ENCODE data around the gene RAET1E.
"Not testable (repeated sequence)": the region's sequence is repeated elsewhere in the genome, so short reads cannot be mapped to it uniquely, and the experiment has no call there.

Gene RAET1E

GRCh38 chr6:149929422-149929821 lies 31.5 kb upstream of the RAET1E start:
- no peak for DNase-seq (ENCODE audit: low read depth in 1 of 2, low spot score in 1 of 2)

GRCh38 chr6:149927025-149927424 lies 29.1 kb upstream of the RAET1E start:
- DNase-seq (ENCODE audit: low read depth in 1 of 2, low spot score in 1 of 2) = not testable (repeated sequence)

GRCh38 chr6:149925974-149926777 lies 28.3 kb upstream of the RAET1E start:
- peak; percentile 49 to 50 for DNase-seq (ENCODE audit: low read depth in 1 of 2, low spot score in 1 of 2)

DNA sequence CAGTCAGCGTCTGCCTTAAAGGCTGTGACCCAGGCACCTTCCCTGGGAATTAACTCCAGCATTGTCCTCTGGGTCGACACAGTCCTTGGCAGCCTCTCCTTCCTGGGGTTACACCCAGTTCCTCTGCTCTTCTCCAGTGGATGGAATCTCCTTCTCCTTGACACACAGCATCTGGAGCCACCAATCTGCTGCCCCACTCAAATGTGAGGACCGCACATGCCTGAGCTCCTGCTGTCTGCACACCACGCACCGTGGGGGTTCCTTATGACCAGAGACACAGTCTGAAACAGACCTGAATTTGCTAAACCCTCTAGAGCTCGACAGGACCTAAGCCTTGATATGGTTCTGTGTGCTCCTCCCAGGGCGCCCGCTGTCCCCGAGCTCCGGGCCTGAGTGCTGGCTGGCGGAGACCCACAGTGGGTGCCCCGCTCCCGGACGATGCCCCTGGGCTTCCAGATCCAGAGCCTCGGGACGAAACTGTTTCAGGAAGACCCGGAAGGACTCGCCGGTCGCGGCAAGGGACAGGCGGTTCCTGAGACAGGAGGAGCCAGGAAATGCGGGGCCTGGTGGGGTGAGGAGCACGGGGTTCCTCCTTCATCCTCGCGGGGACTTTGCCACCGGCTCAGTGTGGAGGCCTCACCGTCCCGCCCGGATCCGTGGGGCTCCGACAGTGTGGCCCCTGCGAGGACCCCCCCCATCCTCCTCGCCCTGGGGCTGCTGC lies 27.5 kb upstream of the RAET1E start:
- no peak for DNase-seq (ENCODE audit: low read depth in 1 of 2, low spot score in 1 of 2)

DNA sequence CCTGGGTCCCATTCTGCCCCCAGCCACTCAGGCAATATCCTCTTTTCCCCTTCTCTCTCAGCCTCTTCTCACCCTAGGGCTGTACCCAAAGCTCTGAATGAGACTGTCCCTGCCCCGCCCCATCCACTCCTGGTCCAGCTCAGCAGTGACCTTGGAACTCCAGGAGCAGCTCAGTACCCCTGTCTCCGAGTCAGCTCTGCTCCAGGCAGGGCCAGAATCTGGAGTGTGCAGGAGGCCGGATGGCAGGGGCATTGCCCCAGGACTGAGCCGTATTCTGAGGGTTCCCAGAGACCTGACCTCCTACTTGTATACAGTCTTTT lies 27.0 kb upstream of the RAET1E start:
- no peak for DNase-seq (ENCODE audit: low read depth in 1 of 2, low spot score in 1 of 2)

GRCh38 chr6:149924206-149924932 lies 26.5 kb upstream of the RAET1E start:
- no peak for DNase-seq (ENCODE audit: low read depth in 1 of 2, low spot score in 1 of 2)

DNA sequence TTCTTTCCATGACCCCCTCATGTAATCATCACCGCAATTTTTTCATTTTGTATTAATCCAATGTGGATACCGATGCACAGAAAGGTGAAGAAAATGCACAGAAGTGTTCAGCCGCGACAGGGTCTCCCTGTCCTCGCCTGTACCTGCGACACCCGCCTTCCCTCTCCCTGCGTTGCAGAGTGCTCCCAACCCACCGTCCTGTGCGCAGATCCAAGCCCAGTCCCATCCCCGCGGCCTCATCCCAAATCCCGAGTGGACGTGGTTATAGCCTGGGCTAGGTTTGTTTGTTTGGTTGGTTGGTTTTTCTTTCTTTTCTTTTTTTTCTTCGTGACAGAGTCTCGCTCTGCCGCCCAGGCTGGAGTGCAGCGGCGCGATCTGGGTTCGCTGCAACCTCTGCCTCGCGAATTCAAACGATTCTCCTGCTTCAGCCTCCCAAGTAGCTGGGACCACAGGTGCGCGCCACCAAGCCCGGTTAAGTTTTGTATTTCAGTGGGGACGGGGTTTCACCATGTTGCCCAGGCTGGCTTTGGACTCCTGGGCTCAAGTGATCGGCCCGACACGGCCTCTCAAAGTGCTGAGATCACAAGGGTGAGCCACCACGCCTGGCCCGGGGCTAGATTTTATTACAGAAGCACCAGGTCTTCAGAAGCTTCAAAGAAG lies 25.5 kb upstream of the RAET1E start:
- DNase-seq (ENCODE audit: low read depth in 1 of 2, low spot score in 1 of 2) = no peak

DNA sequence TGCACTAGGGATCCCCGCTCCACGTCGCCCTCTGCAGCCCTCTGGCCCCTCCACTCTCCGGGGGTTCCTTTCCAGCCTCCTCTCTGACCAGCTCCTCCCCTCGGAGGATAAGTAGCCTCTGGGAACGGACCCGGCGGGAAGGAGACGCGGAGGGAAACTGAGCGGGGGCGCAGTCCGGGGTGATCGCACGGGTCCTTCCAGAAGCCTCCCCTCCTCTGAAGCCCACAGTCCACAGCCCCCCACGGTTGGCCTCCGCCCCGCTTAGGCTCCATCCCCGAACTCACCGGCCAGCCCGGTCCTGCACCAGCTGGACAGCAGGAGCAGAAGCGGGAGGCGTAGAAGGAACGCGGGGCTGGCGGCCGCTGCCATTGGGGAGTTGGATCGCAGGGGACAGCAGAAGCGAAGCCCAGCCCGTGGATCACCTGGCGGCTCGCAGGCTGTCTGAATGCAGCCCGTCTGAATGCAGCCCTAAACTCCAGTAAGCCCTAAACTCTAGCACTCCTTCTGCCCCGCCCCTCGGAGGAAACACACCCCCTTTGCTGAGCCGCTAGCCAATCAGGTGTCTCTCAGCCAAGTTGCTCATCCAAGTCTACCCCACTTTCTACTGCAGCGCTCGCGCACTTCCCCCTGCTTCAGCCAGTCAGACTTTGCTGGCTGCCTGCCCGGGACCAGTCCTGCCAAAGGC lies 24.9 kb upstream of the RAET1E start, which contains the start of gene RAET1G:
Gene RAET1G (minus strand): TSS at position 480 of the 685 bp plus-strand sequence. CDS start 111 bp downstream, at position 369.
- peak; percentile 56 to 67 for DNase-seq (ENCODE audit: low read depth in 1 of 2, low spot score in 1 of 2)

GRCh38 chr6:149922091-149922490 lies 24.2 kb upstream of the RAET1E start:
- DNase-seq (ENCODE audit: low read depth in 1 of 2, low spot score in 1 of 2) = not testable (repeated sequence)

GRCh38 chr6:149921361-149921760 lies 23.4 kb upstream of the RAET1E start:
- no peak for DNase-seq (ENCODE audit: low read depth in 1 of 2, low spot score in 1 of 2)

GRCh38 chr6:149919834-149920225 lies 21.9 kb upstream of the RAET1E start:
- no peak for DNase-seq (ENCODE audit: low read depth in 1 of 2, low spot score in 1 of 2)

- not testable (repeated sequence) for DNase-seq (ENCODE audit: low read depth in 1 of 2, low spot score in 1 of 2)
Measured at GRCh38 chr6:149919126-149919833, 21.4 kb upstream of the RAET1E start.

DNA sequence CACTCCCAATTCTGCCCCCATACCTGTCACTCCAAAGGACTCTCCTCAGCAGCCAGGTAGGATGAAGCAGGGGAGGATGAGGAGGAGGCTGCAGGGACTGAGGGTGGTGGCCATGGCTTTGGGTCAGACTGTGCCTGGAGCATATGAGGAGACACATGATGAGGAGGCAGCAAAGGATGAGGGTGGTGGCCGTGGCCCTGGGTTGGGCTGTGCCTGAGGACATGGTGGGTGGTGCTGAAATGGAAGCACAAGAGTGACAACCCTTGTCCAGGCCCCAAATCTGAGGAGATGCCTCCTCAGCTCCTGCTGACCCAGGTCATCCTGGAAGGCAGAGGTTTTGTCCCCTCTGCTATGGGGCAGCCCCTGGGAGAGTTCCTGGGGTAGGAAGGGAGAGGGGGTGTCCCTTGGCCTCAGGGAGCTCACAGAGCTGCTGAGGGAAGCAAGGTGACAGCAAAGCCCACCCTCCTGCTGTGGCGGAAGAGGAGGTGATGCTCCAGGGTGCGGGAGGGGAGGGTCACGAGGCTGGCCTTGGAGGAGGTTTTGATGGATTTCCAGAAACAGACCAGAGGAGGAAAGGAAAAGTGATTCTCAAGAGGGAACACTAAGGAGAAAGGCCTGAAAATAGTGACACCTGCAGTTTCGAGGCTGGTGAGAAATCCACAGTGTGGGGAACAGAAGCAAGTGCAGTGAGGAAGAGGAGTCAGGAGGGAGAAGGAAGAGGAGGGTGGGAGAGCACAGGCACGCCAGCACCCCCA lies 20.4 kb upstream of the RAET1E start:
- DNase-seq (ENCODE audit: low read depth in 1 of 2, low spot score in 1 of 2) = no peak

DNA sequence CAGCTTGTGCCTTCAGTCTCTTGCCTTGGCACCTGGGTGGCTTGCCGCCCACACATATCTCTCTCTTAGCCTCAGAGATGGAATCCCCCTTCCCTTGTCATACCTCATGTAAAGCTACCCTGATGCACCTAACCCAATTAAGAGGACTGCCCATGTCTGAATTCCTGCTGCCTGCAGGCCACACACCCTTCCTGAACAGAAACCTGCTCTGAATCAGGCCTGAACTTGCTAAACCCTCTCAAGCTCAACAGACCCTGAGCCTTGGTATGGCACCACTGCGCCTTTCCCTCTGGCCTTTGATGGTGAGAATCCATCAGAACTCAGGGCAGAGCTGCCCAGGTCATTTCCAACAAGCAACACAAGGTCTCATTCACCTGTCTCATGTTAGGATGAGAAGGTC lies 19.8 kb upstream of the RAET1E start:
- DNase-seq (ENCODE audit: low read depth in 1 of 2, low spot score in 1 of 2) = no peak

GRCh38 chr6:149915970-149916865 lies 18.3 kb upstream of the RAET1E start:
- no peak for DNase-seq (ENCODE audit: low read depth in 1 of 2, low spot score in 1 of 2)

- no peak for DNase-seq (ENCODE audit: low read depth in 1 of 2, low spot score in 1 of 2)
Measured at GRCh38 chr6:149913540-149914240, 15.8 kb upstream of the RAET1E start.

GRCh38 chr6:149913085-149913484 lies 15.2 kb upstream of the RAET1E start:
- no peak for DNase-seq (ENCODE audit: low read depth in 1 of 2, low spot score in 1 of 2)

- DNase-seq (ENCODE audit: low read depth in 1 of 2, low spot score in 1 of 2) = not testable (repeated sequence)
Measured at GRCh38 chr6:149912680-149913079, 14.8 kb upstream of the RAET1E start.
